ENCODE results near the gene TMEM167B. TPM values are rescaled to one million over a fixed set of nuclear protein-coding genes. Genes with fewer than 3 reads are reported as not detected.

TMEM167B gene
- total RNA-seq, 1 experiment from 2014 or later = 23.6 TPM

GRCh38 chr1:109131800-109132199, 41.2 kb downstream of the TMEM167B start:
- Histone ChIP-seq H3K9me2 (ENCODE audit: insufficient read depth) (no peaks in the 10 kb centered on the region), H3K36me3 (ENCODE audit: low read depth) (no peaks in the 10 kb centered on the region), H3K9me3 (ENCODE audit: insufficient read depth, low read depth) (no peaks in the 10 kb centered on the region), H3K4me2 (no peak overlapping the region), H3K4me1 (replicated peaks; ENCODE audit: insufficient read depth) (no peaks in the 10 kb centered on the region), H3K27me3 (ENCODE audit: insufficient read depth, low read depth) (no peaks in the 10 kb centered on the region), H3K27ac (no peak overlapping the region), H4K20me1 (ENCODE audit: insufficient read depth) (no peaks in the 10 kb centered on the region), H3K79me2 (ENCODE audit: low read depth) (no peaks in the 10 kb centered on the region), H3F3A (ENCODE audit: insufficient read depth, low read depth) (no peaks in the 10 kb centered on the region), H2AFZ (no peak overlapping the region), H3K4me3 (no peak overlapping the region)
- no TSS peak for BruUV-seq (replicated peaks)
- intact Hi-C loops (cut with micrococcal nuclease; ENCODE audit: unreplicated experiment) = no loop called here
- ChIA-PET CTCF (no interaction called here), POLR2A (ENCODE audit: unreplicated experiment) (no interaction called here)
- TF ChIP-seq EZH2 (IDR thresholded peaks at IDR 0.05; ENCODE audit: low read depth) = no peak
- TF ChIP-seq, protein P1, sequence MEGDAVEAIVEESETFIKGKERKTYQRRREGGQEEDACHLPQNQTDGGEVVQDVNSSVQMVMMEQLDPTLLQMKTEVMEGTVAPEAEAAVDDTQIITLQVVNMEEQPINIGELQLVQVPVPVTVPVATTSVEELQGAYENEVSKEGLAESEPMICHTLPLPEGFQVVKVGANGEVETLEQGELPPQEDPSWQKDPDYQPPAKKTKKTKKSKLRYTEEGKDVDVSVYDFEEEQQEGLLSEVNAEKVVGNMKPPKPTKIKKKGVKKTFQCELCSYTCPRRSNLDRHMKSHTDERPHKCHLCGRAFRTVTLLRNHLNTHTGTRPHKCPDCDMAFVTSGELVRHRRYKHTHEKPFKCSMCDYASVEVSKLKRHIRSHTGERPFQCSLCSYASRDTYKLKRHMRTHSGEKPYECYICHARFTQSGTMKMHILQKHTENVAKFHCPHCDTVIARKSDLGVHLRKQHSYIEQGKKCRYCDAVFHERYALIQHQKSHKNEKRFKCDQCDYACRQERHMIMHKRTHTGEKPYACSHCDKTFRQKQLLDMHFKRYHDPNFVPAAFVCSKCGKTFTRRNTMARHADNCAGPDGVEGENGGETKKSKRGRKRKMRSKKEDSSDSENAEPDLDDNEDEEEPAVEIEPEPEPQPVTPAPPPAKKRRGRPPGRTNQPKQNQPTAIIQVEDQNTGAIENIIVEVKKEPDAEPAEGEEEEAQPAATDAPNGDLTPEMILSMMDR (conservative IDR thresholded peaks at IDR 0.05) = no peak
- no peak for DNase-seq

DNA sequence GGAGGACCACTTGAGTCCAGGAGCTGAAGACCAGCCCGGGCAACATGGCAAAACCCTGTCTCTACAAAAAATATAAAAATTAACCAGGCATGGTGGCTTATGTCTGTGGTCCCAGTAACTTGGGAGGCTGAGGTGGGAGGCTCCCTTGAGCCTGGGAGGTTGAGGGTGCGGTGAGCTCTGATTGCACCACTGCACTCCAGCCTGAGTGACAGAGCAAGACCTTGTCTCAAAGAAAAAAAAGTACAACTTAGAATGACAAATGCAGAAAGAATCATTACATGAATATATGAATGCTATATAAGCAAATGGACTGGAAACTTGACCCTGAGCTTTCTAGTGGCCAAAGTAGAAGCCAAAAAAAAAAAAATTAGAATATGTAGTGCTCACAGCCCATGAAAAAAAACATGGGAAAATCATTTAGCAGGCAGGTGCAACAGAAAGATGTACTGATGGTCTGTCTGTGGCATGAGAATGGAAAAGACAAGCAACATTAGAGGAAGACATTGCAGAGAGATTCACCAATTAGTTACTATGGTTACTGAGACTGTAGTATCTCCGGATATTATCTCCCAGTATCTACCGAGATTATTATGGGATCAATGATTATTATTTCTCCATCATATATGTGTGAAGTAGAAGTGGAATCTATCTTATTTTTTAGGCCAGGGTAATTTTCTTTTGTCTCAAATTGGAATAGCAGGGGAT, 42.6 kb downstream of the TMEM167B start:
- Histone ChIP-seq H3K27me3 (ENCODE audit: insufficient read depth, low read depth) (no peaks in the 10 kb centered on the region), H3K36me3 (ENCODE audit: low read depth) (no peaks in the 10 kb centered on the region), H3K9me3 (ENCODE audit: insufficient read depth, low read depth) (no peaks in the 10 kb centered on the region), H3K4me1 (replicated peaks; ENCODE audit: insufficient read depth) (no peaks in the 10 kb centered on the region), H3K9me2 (ENCODE audit: insufficient read depth) (no peaks in the 10 kb centered on the region), H4K20me1 (ENCODE audit: insufficient read depth) (no peaks in the 10 kb centered on the region), H3K4me2 (no peak overlapping the region), H2AFZ (no peak overlapping the region), H3F3A (ENCODE audit: insufficient read depth, low read depth) (no peaks in the 10 kb centered on the region), H3K27ac (no peak overlapping the region), H3K4me3 (no peak overlapping the region), H3K79me2 (ENCODE audit: low read depth) (no peaks in the 10 kb centered on the region)
- intact Hi-C loops (cut with micrococcal nuclease; ENCODE audit: unreplicated experiment) = no loop called here
- POLR2A ChIA-PET (ENCODE audit: unreplicated experiment) = no interaction called here
- BruUV-seq (replicated peaks) = no TSS peak
- CTCF ChIA-PET = no interaction called here
- TF ChIP-seq EZH2 (IDR thresholded peaks at IDR 0.05; ENCODE audit: low read depth) = no peak
- TF ChIP-seq, protein P1 (conservative IDR thresholded peaks at IDR 0.05) = no peak
- no peak for DNase-seq

DNA sequence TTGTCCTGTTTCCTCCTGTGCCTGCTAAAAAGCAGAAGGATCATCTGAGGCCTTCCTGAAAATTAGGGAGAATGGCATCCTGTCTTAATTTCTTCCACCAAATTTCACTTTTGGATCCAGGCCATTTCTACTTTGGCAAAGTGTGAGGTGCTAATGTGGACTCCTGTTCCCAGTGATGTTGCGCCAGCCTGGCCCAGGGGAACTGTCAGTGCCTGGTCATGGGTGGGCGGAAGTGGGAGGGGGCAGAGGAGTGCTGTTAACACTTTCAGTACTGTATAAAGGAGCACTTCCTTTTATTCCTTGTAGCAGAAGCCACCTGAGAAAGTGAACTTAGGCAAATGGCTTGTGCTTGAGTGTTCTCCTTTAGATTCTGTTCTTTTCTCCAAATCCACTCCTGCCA, 43.3 kb downstream of the TMEM167B start:
- POLR2A ChIA-PET (ENCODE audit: unreplicated experiment) = no interaction called here
- no peaks in the 10 kb centered on the region for H3K9me2 ChIP-seq (ENCODE audit: insufficient read depth)
- H3K36me3 ChIP-seq (ENCODE audit: low read depth) = no peaks in the 10 kb centered on the region
- H3K79me2 ChIP-seq (ENCODE audit: low read depth) = no peaks in the 10 kb centered on the region
- no peak overlapping the region for H2AFZ ChIP-seq
- CTCF ChIA-PET = no interaction called here
- no peaks in the 10 kb centered on the region for H4K20me1 ChIP-seq (ENCODE audit: insufficient read depth)
- BruUV-seq (replicated peaks) = no TSS peak
- no peak overlapping the region for H3K4me3 ChIP-seq
- H3K9me3 ChIP-seq (ENCODE audit: insufficient read depth, low read depth) = no peaks in the 10 kb centered on the region
- intact Hi-C loops (cut with micrococcal nuclease; ENCODE audit: unreplicated experiment) = no loop called here
- DNase-seq = no peak
- no peaks in the 10 kb centered on the region for H3F3A ChIP-seq (ENCODE audit: insufficient read depth, low read depth)
- no peaks in the 10 kb centered on the region for H3K27me3 ChIP-seq (ENCODE audit: insufficient read depth, low read depth)
- no peak overlapping the region for H3K27ac ChIP-seq
- H3K4me1 ChIP-seq (replicated peaks; ENCODE audit: insufficient read depth) = no peaks in the 10 kb centered on the region
- TF ChIP-seq EZH2 (IDR thresholded peaks at IDR 0.05; ENCODE audit: low read depth) = no peak
- TF ChIP-seq, protein P1 (conservative IDR thresholded peaks at IDR 0.05) = no peak
- no peak overlapping the region for H3K4me2 ChIP-seq

Data from PC-9 (cell line).